Measurements from ENCODE around the gene NUMB. TPM values are rescaled to one million over a fixed set of nuclear protein-coding genes. Genes with fewer than 3 reads are reported as not detected.
"Not testable (repeated sequence)": the region's sequence is repeated elsewhere in the genome, so short reads cannot be mapped to it uniquely, and the experiment has no call there.

NUMB gene
- total and polyA plus RNA-seq, 2 donors (not counting 1 experiment from before 2014, with no cell fraction given), result 36.0 to 151 TPM

- H3K27ac ChIP-seq (ENCODE audit: insufficient read depth, low read length), result no peak overlapping the region
- H3K4me1 ChIP-seq (ENCODE audit: control insufficient read depth, extremely low read depth, insufficient read depth, low read length), result peaks cover 6% of the 10 kb centered on the region
- H3K27me3 ChIP-seq (ENCODE audit: control insufficient read depth, insufficient read depth, low read length), result no peaks in the 10 kb centered on the region
- H3K9me3 ChIP-seq (ENCODE audit: control insufficient read depth, insufficient read depth, low read depth, low read length), result no peaks in the 10 kb centered on the region
- DNase-seq (ENCODE audit: low read depth in 2 of 2), result no peak
- no peak overlapping the region for H3K4me3 ChIP-seq (replicated peaks in 1 of 4; ENCODE audit: control extremely low read depth in 1 of 4, insufficient read depth in 1 of 4, low read depth in 3 of 4, low read length in 4 of 4)
- no peak overlapping the region for H3K9ac ChIP-seq (ENCODE audit: insufficient read depth, low read length)
- H3K36me3 ChIP-seq (ENCODE audit: control insufficient read depth, insufficient read depth, low read length), result peaks cover 3% of the 10 kb centered on the region
- TF ChIP-seq EZH2 (IDR thresholded peaks at IDR 0.05; ENCODE audit: low read length, missing control alignments), result no peak
- TF ChIP-seq, protein P1, sequence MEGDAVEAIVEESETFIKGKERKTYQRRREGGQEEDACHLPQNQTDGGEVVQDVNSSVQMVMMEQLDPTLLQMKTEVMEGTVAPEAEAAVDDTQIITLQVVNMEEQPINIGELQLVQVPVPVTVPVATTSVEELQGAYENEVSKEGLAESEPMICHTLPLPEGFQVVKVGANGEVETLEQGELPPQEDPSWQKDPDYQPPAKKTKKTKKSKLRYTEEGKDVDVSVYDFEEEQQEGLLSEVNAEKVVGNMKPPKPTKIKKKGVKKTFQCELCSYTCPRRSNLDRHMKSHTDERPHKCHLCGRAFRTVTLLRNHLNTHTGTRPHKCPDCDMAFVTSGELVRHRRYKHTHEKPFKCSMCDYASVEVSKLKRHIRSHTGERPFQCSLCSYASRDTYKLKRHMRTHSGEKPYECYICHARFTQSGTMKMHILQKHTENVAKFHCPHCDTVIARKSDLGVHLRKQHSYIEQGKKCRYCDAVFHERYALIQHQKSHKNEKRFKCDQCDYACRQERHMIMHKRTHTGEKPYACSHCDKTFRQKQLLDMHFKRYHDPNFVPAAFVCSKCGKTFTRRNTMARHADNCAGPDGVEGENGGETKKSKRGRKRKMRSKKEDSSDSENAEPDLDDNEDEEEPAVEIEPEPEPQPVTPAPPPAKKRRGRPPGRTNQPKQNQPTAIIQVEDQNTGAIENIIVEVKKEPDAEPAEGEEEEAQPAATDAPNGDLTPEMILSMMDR (conservative IDR thresholded peaks at IDR 0.05 in 1 of 2, IDR thresholded peaks at IDR 0.05 in 1 of 2; ENCODE audit: low read depth in 1 of 2, low read length in 2 of 2), result no peak
- H2AFZ ChIP-seq (ENCODE audit: low read length), result no peak overlapping the region
- H3K4me2 ChIP-seq (ENCODE audit: extremely low read depth, insufficient read depth, low read length), result no peak overlapping the region
- H4K20me1 ChIP-seq (ENCODE audit: control insufficient read depth, extremely low read depth, insufficient read depth, low read length), result peaks cover 1% of the 10 kb centered on the region
- H3K79me2 ChIP-seq (ENCODE audit: control insufficient read depth, insufficient read depth, low read length), result peaks cover 83% of the 10 kb centered on the region
Observed at GRCh38 chr14:73422515-73422914, 35.8 kb downstream of the NUMB start.

DNA sequence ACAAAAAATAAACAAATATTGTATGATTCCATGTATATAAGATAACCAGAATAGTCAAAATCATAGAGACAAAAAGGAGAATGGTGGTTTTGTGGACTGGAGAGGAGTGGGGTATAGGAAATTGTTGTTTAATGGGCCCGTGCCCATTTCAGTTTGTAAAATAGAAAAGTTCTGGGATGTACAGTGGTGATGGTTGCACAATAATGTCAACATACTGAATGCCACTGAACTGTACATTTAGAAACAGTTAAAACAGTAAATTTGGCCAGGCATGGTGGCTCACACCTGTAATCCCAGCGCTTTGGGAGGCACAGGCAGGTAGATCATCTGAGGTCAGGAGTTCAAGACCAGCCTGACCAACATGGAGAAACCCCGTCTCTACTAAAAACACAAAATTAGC is 40.1 kb downstream of the NUMB start:
- no peaks in the 10 kb centered on the region for H4K20me1 ChIP-seq (ENCODE audit: control insufficient read depth, extremely low read depth, insufficient read depth, low read length)
- H3K27ac ChIP-seq (ENCODE audit: insufficient read depth, low read length), result no peak overlapping the region
- H3K79me2 ChIP-seq (ENCODE audit: control insufficient read depth, insufficient read depth, low read length), result peaks cover 81% of the 10 kb centered on the region

DNA sequence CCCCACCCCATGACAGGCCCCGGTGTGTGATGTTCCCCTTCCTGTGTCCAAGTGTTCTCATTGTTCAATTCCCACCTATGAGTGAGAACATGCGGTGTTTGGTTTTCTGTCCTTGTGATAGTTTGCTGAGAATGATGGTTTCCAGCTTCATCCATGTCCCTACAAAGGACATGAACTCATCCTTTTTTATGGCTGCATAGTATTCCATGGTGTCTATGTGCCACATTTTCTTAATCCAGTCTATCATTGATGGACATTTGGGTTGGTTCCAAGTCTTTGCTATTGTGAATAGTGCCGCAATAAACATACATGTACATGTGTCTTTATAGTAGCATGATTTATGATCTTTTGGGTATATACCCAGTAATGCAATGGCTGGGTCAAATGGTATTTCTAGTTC is 52.1 kb downstream of the NUMB start:
- H3K9ac ChIP-seq (ENCODE audit: insufficient read depth, low read length); DNase-seq (ENCODE audit: low read depth in 2 of 2); H3K27ac ChIP-seq (ENCODE audit: insufficient read depth, low read length); H3K36me3 ChIP-seq (ENCODE audit: control insufficient read depth, insufficient read depth, low read length); H3K4me3 ChIP-seq (replicated peaks in 1 of 4; ENCODE audit: control extremely low read depth in 1 of 4, insufficient read depth in 1 of 4, low read depth in 3 of 4, low read length in 4 of 4); H4K20me1 ChIP-seq (ENCODE audit: control insufficient read depth, extremely low read depth, insufficient read depth, low read length); H3K4me1 ChIP-seq (ENCODE audit: control insufficient read depth, extremely low read depth, insufficient read depth, low read length); H3K27me3 ChIP-seq (ENCODE audit: control insufficient read depth, insufficient read depth, low read length); H3K4me2 ChIP-seq (ENCODE audit: extremely low read depth, insufficient read depth, low read length); H3K9me3 ChIP-seq (ENCODE audit: control insufficient read depth, insufficient read depth, low read depth, low read length); H2AFZ ChIP-seq (ENCODE audit: low read length): not testable (repeated sequence)
- peaks cover 35% of the 10 kb centered on the region for H3K79me2 ChIP-seq (ENCODE audit: control insufficient read depth, insufficient read depth, low read length)

More for the DNA sequence above, 40.1 kb downstream of the NUMB start:
- Histone ChIP-seq H3K4me2 (ENCODE audit: extremely low read depth, insufficient read depth, low read length) (no peak overlapping the region), H3K27me3 (ENCODE audit: control insufficient read depth, insufficient read depth, low read length) (no peaks in the 10 kb centered on the region), H3K4me1 (ENCODE audit: control insufficient read depth, extremely low read depth, insufficient read depth, low read length) (no peaks in the 10 kb centered on the region), H2AFZ (ENCODE audit: low read length) (no peak overlapping the region), H3K9ac (ENCODE audit: insufficient read depth, low read length) (no peak overlapping the region), H3K9me3 (ENCODE audit: control insufficient read depth, insufficient read depth, low read depth, low read length) (no peaks in the 10 kb centered on the region), H3K36me3 (ENCODE audit: control insufficient read depth, insufficient read depth, low read length) (peaks cover 3% of the 10 kb centered on the region), H3K4me3 (replicated peaks in 1 of 4; ENCODE audit: control extremely low read depth in 1 of 4, insufficient read depth in 1 of 4, low read depth in 3 of 4, low read length in 4 of 4) (no peak overlapping the region)
- no peak for DNase-seq (ENCODE audit: low read depth in 2 of 2)
- TF ChIP-seq EZH2 (IDR thresholded peaks at IDR 0.05; ENCODE audit: low read length, missing control alignments), result no peak
- TF ChIP-seq, protein P1 (conservative IDR thresholded peaks at IDR 0.05 in 1 of 2, IDR thresholded peaks at IDR 0.05 in 1 of 2; ENCODE audit: low read depth in 1 of 2, low read length in 2 of 2), result no peak
